Stimulated activated CD4-positive, alpha-beta T cell treated with anti-CD3 and anti-CD28 coated beads, TNF-alpha, amount 100 ng/mL, for 48 hours (primary cell): ENCODE results near the gene CDC42.

Source experiments
- DNase-seq, 3 donors: peaks; one replicate each; pipeline ENCODE4 v3.0.0-alpha.2; 2020; ENCODE audit warnings: low read depth in 3 of 3

Gene CDC42

DNA sequence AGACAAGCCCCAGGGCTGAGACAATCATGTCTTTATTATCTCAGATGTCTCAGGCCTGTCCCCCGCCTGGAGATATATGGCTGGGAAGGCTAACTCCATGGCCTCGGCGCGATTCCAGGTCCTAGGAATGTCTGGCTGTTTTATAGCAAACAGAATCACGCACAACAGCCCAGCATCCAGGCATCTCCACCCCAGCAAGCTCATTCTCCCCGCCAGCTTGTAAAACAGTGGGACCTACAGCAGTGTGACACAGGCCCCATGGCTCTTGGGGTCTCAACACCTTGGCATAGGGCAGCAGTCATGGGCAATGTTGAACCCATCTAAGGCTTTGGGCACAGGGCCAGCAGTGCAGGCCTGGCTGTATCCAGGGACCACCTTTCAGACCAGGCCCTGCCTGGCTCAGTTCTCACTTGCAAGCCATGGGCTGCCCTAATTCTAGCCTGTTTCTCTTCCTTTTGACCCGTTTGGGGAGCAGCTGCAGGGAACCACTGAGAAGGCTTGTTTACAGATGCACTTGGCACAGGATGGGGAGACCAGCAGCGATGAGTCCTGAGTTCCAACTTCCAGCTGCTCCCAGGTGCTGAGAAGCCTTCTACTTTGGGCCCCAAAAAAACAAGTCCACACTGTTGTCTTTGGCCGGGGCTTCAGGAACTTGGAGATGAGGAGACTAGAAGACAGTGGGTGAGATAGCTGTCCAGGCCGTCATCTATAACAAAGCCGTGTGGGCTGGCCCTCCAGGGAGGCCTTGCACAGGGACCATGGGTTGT lies 56.0 kb downstream of the CDC42 start:
- no peak for DNase-seq

DNA sequence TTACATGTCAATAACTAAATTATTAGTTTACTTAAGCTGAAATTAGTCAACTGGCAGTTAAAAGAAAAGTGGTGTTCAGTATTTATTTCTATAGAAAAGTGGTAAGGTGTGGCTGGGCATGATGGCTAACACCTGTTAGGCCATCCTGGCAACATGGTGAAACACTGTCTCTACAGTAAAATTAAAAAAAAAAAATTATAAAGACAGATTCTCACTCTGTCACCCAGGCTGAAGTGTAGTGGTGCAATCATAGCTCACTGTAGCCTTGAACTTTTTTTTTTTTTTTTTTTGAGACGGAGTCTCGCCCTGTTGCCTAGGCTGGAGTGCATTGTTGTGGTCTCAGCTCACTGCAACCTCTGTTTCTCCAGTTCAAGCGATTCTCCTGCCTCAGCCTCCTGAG lies 57.5 kb downstream of the CDC42 start:
- DNase-seq = no peak

DNA sequence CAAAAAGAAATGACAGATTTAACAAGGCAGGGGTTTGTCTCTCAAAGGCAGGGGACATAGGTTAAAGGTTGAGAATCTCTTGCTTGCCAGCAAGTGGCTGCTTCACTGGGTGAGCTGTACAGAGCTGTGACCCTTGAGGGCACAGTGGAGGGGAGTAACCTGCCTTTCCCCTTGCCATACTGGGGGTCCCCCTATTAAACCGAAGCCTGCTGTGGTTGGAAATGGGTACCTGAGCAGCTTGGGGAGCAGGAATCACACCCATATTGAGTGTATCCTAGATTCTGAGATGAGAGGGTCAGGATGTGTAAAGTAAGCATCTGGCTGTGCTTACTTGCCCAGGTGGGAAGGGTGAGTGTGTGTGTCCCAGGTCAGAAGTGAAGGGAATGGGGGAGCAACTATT lies 58.6 kb downstream of the CDC42 start:
- DNase-seq = no peak

DNA sequence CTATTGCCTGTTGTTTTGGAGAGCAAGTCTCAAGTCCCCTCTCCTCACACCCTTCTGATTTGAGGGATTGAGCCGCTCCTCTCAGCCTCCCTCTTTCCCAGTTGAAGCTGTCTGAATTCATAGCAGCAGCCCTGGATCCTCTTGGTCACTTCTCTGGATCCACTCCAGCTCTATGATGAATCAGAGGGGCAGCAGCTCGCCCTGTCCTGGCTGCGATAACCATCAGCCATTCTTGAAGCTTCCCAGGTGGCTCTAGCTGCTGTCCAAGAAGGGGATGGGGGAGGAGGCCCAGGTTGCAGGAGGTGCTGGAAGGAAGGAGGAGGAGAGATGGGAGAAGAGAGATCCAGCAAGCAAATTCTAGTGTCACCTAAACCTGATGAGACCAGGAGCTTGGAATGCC lies 59.1 kb downstream of the CDC42 start:
- no peak for DNase-seq

DNA sequence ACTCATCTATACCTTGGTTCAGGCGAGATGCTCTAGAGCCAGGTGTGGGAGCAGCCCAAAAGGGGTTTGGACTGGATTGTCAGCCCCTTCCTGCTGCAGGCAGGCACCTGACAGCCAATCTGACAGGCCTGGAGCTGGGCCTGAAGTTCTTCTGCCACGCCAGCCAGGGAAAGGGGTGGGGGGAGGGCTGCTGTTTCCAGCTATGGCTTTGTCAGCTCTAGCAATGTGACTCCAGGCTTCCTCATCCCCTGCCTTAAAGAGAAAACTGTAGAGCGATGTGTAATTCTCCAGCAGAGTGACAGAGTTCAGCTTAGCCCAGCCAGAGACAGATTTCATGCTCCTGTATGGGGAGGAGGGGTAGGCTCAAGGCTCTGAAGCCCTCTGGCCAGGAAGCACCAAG lies 60.0 kb downstream of the CDC42 start:
- no peak for DNase-seq

DNA sequence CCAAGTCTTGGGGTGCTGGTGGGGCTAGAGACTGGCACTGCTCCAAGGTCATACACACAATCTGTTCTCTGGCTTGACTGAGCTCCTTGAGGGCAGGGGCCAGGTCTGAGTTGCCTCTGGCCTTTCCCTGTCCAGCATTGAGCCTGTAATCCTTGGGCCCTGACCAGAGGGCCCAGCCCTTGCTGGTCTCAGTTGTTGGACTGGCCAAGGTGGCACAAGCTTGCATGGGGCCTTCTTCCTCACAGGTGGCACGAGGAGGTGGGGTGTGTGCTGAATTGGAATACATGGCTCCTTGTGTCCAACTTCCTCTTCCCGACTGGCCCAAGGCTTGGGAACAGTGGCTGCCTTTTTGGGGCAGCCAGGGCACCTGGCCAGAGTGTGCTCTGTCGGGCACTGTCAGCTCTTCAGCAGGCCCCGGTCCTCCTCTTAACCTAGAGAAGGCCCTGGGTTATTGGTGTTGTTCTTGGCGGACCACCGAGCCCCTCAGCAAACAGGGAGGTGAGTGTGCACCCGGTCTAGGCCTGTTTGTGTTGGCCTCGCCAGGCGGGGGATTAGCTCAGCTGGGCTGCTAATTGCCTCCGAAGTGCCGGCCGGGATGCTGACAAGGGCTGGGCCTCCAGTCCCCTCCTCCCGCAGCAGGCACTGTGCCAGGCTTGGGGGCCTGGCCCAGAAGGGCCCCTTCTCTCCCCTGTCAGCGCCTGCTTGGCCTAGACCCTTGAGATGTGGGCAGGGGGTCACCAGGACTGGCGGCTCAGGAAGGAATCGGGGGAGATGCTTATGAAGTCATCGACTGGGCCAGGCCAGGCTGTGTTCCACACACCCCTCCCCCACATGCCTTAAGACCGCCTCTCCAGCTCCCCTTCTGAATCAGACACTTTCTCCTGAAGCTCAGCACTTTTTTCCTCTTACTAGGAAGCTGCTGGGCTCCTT lies 61.8 kb downstream of the CDC42 start:
- no peak for DNase-seq

DNA sequence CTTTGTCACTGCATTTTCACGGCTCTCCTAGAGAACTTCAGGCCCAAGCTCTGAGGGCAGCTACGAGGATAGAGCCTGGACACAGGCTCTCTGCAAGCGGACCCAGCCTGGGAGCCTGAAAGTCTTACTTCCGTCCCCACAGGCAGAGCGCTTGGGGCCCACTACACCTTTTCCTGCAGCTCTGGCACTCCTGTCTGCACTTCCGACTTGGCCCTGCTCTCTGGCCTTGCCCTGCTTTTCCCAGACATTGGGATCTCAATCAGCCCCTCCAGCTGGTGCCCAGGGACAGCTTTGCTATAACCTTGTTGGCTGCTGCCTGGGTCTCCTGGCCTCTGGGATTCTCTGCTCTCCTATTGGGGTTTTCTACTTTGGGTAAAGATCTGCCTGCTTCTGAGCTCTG lies 62.8 kb downstream of the CDC42 start:
- no peak for DNase-seq

DNA sequence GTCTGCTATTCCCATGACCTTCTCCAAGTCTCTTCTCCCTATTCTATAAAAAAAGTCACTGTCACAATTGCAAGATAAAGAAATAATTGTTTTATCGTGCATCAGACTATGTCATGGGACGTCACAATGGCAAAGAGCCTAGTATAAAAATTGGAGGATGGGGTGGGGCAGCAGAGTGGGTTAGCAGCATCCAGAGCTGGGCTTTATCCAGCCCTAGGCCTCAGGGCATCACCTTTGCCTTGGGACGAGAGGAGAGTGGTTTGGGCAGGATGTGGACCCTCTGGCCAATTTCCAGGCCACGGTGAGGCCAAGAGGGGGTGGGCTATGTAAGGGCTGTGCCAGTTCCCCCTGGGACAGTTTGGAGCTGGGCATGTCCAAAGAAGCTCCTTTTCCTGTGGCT lies 64.7 kb downstream of the CDC42 start:
- no peak for DNase-seq

DNA sequence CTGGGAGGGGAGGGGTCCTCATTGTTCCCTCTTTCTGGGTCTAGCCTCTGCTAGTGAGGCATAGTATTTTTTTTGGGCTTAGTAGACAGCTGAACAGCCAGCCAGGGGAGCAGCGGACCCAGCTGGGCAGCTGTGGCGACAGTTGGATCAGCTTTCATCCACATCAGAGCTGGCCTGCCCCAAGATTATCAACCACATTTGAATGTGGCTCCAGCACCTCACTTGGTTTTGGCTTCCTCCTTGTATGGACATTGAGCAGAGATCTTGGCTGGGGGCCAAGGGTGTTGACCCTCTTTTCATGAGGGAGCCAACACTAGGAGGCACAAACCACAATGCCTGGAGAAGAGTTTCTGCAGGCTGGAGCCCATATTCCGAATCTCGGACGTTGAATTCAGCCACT lies 65.3 kb downstream of the CDC42 start:
- DNase-seq = no peak

DNA sequence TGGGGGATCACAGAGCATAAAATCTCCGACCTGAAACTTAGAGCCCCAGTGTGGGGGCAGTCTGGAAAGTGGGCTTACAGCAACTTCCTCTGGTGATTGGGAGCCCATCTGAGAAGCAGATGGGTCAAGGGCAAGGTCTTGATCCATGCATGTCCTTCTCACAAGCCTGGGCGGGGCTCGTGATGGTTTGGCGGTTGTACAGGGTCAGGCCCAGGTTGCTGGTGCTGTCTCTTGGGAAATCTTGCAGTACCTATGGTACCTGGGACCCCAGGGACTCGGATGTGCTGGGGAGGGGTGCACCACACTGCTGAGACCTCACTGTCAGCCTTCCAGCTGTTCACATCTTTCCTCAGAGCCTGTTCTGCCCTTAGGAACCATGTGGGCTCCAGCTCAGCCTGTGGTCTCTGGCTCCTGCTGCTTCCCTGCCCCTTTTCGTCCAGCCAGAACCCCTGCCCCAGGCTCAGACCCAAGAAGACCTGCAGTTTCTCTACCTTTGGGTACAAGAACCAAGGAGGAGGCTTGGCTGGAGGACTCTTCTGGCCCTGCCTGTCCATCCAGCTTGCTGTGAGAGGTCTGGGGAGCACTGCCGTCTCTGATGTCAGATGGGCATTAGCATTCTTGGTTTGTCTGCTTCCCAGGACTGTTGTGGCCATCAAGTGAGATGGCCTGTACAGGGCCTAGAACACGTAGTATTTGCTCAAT lies 65.9 kb downstream of the CDC42 start:
- no peak for DNase-seq

DNA sequence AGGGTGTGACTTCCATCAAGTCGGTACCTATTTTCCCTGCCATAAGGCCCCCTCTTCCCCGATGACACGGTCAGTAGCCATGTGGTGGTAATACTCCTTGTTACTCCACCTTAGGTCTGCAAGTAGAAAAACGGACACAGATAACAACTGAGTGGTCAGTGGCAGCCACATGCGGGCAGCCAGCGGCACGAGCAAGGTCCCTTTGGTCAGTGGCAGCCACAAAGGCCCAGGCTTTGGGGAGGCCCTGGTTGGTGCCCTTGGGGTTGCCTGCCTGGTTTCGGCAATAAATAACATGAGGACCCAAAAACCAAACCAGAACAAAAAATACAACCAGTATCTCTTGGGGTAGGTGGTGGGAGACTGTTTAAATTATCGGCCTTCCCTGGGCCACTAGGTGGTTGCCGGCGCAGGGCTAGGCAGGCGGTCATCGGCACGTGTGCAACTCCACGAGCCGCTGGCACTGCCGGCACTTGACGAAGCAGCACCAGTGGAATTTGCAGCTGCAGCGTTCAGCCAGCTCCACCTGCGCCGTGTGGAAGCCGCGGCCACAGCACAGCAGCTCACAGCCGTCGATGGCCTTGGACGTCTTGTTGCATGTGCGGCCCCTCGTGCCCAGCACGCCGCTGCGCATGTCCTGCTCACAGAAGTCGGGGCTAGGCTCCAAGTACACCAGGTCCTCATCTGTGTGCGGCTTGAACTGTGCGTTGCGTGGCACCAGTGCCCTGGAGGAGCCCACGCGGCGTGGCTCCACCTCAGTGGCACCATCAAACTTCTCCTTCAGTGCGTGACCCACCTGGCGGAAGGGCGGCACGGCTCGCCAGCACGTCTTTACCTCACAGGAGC lies 67.3 kb downstream of the CDC42 start:
- DNase-seq = no peak

DNA sequence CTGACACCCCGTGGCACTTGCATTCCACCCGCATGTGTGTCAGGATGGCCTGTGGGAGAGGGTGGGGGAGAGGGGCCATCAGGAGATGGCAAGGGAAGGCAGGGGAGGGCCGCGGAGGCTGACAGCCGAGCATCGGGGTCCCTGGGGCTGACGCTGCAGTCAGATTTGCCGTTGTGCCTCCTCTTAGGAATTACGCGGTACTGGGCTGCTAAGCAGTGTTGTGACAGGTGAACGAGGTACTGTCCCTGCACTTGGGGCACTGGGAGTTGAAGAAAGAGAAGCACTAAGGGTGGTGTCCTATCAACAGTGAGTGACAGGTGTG lies 67.9 kb downstream of the CDC42 start:
- DNase-seq = no peak

DNA sequence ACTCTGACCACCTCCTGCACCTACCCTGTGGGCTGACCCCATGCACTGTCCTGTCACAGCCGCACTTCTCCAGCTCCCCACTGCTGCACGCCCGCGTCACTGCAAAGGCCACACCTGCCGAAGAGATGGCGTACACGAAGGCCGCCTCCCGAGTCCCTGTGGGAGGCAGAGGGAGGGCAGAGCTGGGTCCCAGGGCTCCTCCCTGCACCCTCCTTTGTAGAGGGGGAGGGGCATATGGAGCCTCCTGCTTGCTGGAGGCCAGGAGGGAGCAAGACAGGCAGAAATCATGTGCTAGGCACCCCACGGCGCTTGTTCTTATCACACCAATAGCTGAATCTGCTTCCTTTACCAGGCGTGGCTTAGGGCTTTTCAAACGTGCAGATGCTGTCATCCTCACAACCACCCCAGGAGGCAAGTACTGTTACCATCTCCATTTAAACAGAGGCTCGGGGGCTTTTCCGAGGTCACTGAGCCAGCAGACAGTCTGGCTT lies 69.0 kb downstream of the CDC42 start:
- no peak for DNase-seq

DNA sequence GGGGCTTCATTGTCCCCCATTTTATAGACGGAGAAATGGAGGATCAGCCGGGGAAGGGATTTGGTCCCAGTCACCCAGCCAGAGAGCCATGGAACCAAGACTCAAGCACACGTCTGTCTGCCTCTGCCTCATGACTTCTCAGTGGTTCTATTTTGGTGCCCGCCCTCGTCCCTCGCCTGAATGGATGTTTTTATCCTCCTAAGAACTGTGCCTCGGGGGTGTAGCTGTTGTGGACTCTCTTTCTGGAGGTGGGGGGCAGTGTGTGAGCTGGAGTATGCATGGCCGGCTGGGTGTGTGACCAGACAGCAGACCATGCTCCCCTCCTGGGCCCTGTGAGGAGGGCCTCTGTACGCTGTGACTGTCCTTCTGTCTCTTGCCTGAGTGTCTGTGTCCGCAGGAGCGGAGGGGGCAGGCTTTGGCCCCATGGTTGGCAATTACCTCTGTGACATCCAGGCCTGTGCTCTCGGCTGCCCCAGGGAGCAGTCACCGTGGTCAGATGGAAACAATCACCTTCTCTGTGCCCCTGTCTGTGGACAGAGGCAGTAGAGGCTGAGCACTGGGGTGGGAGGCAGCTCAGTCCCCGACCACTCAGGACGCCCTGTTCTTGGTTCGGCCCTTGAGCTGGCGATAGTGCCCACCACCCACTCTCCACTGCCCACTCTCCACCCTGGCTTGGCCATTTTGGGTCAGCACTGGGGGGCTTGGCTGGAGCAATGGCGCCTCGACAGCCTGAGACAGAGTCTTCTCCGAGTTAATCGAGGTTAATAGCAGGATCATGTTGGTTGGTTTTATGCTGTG lies 70.0 kb downstream of the CDC42 start:
- DNase-seq = no peak

DNA sequence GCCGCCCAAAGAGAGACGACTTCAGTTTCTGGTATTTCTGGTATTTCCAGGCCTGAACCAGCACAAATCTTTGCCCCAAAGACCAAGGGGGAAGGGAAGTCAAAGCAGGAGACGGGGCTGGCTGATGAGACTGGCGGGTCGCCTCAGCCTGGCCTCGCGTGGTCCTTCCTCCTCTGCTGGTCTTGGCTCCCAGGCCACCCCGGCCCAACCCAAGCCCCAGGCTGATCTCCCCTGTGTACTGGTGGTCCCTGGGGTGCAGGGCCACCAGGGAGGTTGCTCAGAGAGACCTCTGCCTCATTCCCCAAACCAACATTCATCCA lies 70.5 kb downstream of the CDC42 start:
- no peak for DNase-seq

DNA sequence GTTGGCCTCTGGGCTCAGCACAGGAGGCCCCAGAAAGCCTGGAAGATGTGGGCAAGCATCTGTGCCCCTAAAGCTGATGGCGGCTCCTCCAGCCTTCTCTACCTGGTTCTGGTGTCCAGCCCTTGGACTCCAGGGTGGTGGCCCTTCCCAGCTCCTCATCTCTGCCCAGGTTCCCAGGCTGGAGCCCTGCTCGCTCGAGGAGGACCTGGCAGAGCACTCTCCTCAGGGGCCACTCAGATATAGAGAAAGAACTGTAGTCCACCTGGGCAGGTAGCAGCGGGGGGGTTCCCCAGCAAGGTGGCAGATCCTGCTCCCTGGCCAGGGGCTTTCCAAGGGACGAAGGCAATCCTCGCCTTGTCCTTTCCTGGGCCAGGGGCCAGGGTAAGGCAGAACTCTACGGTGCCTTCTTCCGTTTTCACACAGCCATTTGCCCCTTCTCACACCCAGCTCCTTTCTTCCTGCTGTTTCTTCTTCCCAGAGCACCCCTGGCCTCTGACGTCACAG lies 71.4 kb downstream of the CDC42 start:
- no peak for DNase-seq

DNA sequence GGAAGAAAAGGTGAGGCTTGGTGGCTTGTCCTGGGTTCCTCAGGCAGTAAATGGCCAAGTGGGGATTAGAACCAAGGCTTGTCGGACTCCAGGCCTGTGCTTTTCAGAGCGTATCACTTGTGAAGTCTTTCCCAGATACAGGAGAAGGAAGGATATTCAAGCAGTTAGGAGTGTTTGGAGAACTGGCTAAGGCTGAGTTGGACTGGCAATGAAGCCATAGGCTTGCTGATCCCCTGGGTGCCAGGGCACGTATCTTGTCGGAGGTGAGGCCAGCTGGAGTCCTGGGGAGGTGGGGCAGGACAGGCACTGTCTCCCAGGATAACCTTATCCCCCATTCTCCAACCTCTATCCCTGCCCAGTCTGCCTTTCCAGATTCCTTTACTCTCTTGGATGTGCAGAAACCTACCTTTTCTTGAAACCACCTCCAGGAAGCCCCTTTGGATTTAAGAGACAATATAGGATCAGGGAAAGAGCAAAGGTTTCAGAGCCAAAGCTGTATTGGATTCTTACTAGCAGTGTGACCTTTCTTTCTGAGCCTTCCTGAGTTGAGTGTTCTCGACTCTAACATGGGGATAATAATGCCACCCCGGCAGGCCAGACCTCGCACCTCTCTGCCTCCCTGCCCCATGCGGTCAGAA lies 72.2 kb downstream of the CDC42 start:
- no peak for DNase-seq

DNA sequence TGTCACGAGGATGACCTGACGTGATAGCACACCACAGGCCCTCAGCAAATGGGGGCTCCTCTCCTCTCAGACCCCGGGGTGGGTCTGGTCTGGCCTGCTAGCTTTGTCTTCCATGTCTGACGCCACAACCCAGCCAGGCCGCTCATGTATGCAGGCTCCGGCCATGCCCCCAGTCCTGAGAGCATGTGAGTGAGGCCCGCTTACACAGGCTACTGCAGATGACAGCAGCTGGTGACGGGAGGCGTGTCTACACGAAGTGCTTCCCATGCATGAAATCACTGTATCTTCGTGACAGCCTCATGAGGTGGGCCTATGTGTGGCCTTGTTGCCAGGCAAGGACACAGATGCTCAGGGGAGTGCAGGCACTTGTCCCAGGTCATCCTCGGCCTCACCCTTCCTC lies 74.0 kb downstream of the CDC42 start:
- no peak for DNase-seq

DNA sequence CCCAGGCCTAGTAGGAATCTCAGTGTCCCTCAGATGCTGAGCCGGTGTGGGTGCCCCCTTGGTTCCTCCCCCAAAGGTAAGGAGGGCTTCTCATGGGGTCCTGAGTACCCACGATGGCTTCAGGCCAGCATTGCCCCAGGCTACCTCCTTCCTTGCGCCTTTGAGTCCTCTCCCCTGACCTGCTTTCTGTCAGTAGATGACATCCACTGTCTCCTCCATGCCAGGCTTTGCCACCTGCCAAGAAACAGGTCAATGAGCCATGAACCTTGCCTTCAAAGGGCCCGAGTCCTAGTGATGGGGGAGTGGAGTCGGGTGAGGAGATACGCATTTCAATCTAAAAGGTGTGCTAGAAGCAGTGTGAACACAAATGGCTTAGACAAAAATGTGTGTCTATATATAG lies 74.7 kb downstream of the CDC42 start:
- DNase-seq = no peak

DNA sequence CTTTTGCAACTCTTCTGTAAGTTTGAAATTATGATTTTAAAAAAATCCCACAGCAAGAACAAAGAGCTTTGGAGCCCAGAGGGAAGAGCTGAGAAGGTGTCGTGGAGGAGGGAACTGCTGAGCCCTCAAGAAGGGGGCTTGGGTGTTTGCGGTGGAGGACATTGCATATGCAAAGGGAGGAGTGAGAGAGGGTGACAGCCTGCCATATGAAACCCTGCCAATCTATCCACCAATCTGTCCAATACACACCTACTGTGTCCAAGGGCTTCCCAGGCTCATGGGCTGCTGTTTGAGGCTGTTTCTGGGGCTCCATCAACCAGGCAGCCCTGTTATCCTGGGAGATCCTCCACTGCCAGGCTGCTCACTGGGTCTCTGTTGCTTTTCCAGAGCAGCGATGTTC lies 75.2 kb downstream of the CDC42 start:
- no peak for DNase-seq
